HG02763 (cell line): ENCODE data around the gene NDUFA12.
"Not testable (repeated sequence)": the region's sequence is repeated elsewhere in the genome, so short reads cannot be mapped to it uniquely, and the experiment has no call there.

ENCODE experiments used
- ATAC-seq: cut with Tn5 transposase; IDR thresholded peaks from one replicate; pipeline ENCODE4 v1.9.1; 2021; ENCODE audit warnings: mild to moderate bottlenecking, moderate library complexity; ENCODE audit not compliant: unreplicated experiment

NDUFA12 gene

GRCh38 chr12:95003213-95003920 lies at the start of gene NDUFA12:
TSS of gene NDUFA12 (minus strand) at chr12:95003697. CDS start at chr12:95003680, 17 bp downstream.
- peak; percentile 99 for ATAC-seq

- ATAC-seq, result no peak
Observed at GRCh38 chr12:95051241-95051640, 47.7 kb upstream of the NDUFA12 start.

GRCh38 chr12:95037906-95038305 lies 34.4 kb upstream of the NDUFA12 start:
- no peak for ATAC-seq

GRCh38 chr12:95034750-95035149 lies 31.3 kb upstream of the NDUFA12 start:
- no peak for ATAC-seq

GRCh38 chr12:95022477-95022876 lies 19.0 kb upstream of the NDUFA12 start:
- ATAC-seq, result no peak

- no peak for ATAC-seq
Observed at GRCh38 chr12:95017482-95017881, 14.0 kb upstream of the NDUFA12 start.

- ATAC-seq, result no peak
Observed at GRCh38 chr12:95016120-95016519, 12.6 kb upstream of the NDUFA12 start.

GRCh38 chr12:95014554-95014953 lies 11.1 kb upstream of the NDUFA12 start:
- ATAC-seq, result no peak

- ATAC-seq, result no peak
Observed at GRCh38 chr12:95006206-95006605, 2.7 kb upstream of the NDUFA12 start.

- ATAC-seq, result no peak
Observed at GRCh38 chr12:95004610-95005009, 1.1 kb upstream of the NDUFA12 start.

GRCh38 chr12:95003921-95004272 lies 400 bp upstream of the NDUFA12 start:
- no peak for ATAC-seq

GRCh38 chr12:95002754-95003153 lies 743 bp downstream of the NDUFA12 start:
- ATAC-seq, result no peak

- no peak for ATAC-seq
Observed at GRCh38 chr12:94998326-94998725, 5.2 kb downstream of the NDUFA12 start.

- ATAC-seq, result no peak
Observed at GRCh38 chr12:94997726-94998125, 5.8 kb downstream of the NDUFA12 start.

- ATAC-seq, result no peak
Observed at GRCh38 chr12:94997061-94997460, 6.4 kb downstream of the NDUFA12 start.

- no peak for ATAC-seq
Observed at GRCh38 chr12:94994312-94994711, 9.2 kb downstream of the NDUFA12 start.

- not testable (repeated sequence) for ATAC-seq
Observed at GRCh38 chr12:94993855-94994254, 9.6 kb downstream of the NDUFA12 start.

GRCh38 chr12:94990222-94990621 lies 13.3 kb downstream of the NDUFA12 start:
- ATAC-seq, result no peak

- no peak for ATAC-seq
Observed at GRCh38 chr12:94988471-94988870, 15.0 kb downstream of the NDUFA12 start.

GRCh38 chr12:94987801-94988200 lies 15.7 kb downstream of the NDUFA12 start:
- no peak for ATAC-seq

GRCh38 chr12:94987076-94987669 lies 16.3 kb downstream of the NDUFA12 start:
- ATAC-seq, result no peak

GRCh38 chr12:94985099-94985498 lies 18.4 kb downstream of the NDUFA12 start:
- not testable (repeated sequence) for ATAC-seq

- ATAC-seq, result no peak
Observed at GRCh38 chr12:94983321-94983720, 20.2 kb downstream of the NDUFA12 start.
